ENCODE data around the gene PRKAR2B. TPM values are rescaled to one million over a fixed set of nuclear protein-coding genes. Genes with fewer than 3 reads are reported as not detected.

The PRKAR2B gene
- total and polyA plus RNA-seq, 10 donors, result 8.3 to 74.4 (median 38.9) TPM

DNA sequence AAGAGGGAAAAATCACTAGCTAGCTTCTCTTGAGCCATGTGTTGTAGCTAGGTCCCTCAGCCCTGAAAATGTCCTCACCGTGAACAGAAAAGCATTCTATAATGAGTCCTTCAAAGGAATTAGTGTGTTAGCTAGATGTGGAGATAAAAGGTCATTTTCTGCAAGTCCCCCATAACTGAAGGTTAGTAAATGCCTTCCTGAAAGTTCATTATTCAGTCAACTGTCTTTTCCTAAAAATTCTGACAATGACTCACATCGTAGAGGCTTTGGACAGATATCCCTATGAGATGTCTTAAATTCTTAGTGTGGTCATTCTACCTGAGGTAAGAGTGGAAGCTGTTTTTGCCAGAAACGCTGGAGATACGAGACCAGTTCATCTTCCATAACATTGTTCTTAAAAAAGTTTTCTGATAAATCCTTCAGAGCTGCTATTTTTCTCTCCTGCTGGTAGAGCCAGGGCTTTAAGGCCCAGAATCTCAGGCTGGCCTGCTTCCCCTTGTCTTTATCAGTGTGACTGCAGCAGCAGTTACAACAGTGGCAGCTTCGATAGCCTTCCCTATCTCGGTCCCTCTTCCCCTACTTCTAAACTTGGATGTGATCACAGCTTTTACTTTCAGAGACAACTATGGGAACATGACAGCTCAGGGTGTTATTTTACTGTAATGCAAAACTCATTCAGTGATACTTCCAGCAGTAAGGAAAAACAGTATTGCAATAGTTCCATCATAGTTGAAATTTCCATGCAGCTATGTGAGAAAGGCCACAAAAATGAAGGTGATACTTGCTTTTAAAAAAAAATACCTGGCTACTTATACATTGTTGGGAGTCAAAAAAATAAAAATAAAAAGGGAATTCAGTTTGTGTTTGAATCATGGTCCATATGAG lies 37.3 kb upstream of the PRKAR2B start:
- TF ChIP-seq POLR2AphosphoS5 (IDR thresholded peaks at IDR 0.05), result no peak
- TF ChIP-seq, protein P1, sequence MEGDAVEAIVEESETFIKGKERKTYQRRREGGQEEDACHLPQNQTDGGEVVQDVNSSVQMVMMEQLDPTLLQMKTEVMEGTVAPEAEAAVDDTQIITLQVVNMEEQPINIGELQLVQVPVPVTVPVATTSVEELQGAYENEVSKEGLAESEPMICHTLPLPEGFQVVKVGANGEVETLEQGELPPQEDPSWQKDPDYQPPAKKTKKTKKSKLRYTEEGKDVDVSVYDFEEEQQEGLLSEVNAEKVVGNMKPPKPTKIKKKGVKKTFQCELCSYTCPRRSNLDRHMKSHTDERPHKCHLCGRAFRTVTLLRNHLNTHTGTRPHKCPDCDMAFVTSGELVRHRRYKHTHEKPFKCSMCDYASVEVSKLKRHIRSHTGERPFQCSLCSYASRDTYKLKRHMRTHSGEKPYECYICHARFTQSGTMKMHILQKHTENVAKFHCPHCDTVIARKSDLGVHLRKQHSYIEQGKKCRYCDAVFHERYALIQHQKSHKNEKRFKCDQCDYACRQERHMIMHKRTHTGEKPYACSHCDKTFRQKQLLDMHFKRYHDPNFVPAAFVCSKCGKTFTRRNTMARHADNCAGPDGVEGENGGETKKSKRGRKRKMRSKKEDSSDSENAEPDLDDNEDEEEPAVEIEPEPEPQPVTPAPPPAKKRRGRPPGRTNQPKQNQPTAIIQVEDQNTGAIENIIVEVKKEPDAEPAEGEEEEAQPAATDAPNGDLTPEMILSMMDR (IDR thresholded peaks at IDR 0.05 in 8 of 11, conservative IDR thresholded peaks at IDR 0.05 in 3 of 11), result no peak
- TF ChIP-seq POLR2A (IDR thresholded peaks at IDR 0.05), result no peak
- 58 to 68% (median 59%) methylated on average over 6 of the region's 6 CpGs for WGBS, 5 donors
- intact Hi-C loops (cut with DNase I; ENCODE audit: low total_unique reads), result no loop called here

DNA sequence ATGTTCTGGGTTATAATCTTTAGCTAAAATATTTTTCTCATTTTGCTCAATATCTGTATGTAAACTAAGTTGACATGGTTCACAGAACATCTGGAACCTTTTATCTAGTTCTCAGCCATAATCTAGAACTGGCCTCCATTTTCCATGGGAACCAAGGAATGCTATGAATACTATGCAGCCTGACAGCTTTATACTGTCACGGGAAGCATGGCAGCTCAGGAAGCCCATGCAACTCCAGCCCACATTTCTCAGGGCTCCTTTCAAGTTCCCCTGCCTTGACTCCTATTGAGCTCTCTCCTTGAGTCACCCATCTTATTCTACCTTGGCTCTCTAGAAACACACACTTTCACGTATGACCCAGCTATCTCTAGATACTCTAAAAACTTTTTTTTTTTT lies 36.6 kb upstream of the PRKAR2B start:
- no peaks in the 10 kb centered on the region for H3K9me3 ChIP-seq
- intact Hi-C loops (cut with DNase I; ENCODE audit: low total_unique reads), result no loop called here
- H3K36me3 ChIP-seq, result no peaks in the 10 kb centered on the region
- WGBS, 5 donors, result 42 to 50% (median 46%) methylated on average over 2 of the region's 2 CpGs
- no peak for DNase-seq
- no peaks in the 10 kb centered on the region for H3K4me1 ChIP-seq
- H3K27ac ChIP-seq, result no peak overlapping the region
- H3K27me3 ChIP-seq (replicated peaks in 1 of 7), result no peaks in the 10 kb centered on the region
- TF ChIP-seq, protein P1 (IDR thresholded peaks at IDR 0.05 in 8 of 11, conservative IDR thresholded peaks at IDR 0.05 in 3 of 11), result no peak
- TF ChIP-seq POLR2AphosphoS5 (IDR thresholded peaks at IDR 0.05), result no peak
- TF ChIP-seq POLR2A (IDR thresholded peaks at IDR 0.05), result no peak
- no peak overlapping the region for H3K4me3 ChIP-seq

More for the DNA sequence above, 37.3 kb upstream of the PRKAR2B start:
- Histone ChIP-seq H3K4me1 (no peaks in the 10 kb centered on the region), H3K27ac (no peak overlapping the region), H3K36me3 (no peaks in the 10 kb centered on the region), H3K9me3 (no peaks in the 10 kb centered on the region), H3K4me3 (no peak overlapping the region), H3K27me3 (replicated peaks in 1 of 7) (no peaks in the 10 kb centered on the region)
- DNase-seq, result no peak

DNA sequence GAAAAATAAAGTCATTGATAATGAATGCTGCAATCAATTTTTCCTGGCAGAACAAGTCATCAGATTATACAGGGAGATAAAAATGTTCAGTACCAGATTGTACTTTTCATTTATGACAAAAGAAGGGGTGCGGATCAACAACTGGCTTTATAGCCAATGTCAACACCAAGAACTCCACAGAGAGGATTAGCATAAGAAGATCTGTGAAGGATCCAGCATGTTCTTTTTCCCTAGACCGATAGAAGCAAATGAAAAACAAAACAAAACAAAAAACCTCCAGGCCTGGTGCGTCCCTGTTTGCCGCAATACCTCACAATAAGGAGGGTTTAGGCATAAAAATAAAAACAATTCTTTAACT lies 34.7 kb upstream of the PRKAR2B start:
- no peak overlapping the region for H3K27ac ChIP-seq
- no peak for DNase-seq
- H3K4me1 ChIP-seq, result no peaks in the 10 kb centered on the region
- 90 to 95% (median 94%) methylated on average over 4 of the region's 4 CpGs for WGBS, 5 donors
- no peak overlapping the region for H3K4me3 ChIP-seq
- no peaks in the 10 kb centered on the region for H3K9me3 ChIP-seq
- intact Hi-C loops (cut with DNase I; ENCODE audit: low total_unique reads), result no loop called here
- no peaks in the 10 kb centered on the region for H3K36me3 ChIP-seq
- H3K27me3 ChIP-seq (replicated peaks in 1 of 7), result no peaks in the 10 kb centered on the region
- TF ChIP-seq, protein P1 (IDR thresholded peaks at IDR 0.05 in 8 of 11, conservative IDR thresholded peaks at IDR 0.05 in 3 of 11), result no peak
- TF ChIP-seq POLR2A (IDR thresholded peaks at IDR 0.05), result no peak
- TF ChIP-seq POLR2AphosphoS5 (IDR thresholded peaks at IDR 0.05), result no peak

DNA sequence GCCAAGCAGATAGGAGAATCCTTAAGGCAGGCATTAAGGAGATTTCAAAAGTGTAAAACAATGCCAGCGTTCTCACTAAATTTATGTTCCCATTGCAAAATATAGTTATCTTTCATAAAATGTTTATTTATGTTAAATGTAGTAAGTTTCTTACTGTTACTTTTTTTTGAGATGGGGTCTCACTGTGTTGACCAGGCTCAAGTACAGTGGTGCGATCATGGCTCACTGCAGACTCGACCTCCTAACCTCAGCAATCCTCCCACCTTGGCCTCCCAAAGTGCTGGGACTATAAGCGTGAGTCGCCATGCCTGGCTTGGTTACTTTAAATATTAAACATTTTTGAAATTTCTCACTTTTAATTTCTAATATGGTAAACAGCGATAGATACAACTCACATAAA lies 31.8 kb upstream of the PRKAR2B start:
- no peak overlapping the region for H3K4me3 ChIP-seq
- no peaks in the 10 kb centered on the region for H3K36me3 ChIP-seq
- no peak overlapping the region for H3K27ac ChIP-seq
- WGBS, 5 donors, result 75 to 97% (median 92%) methylated on average over 6 of the region's 6 CpGs
- H3K4me1 ChIP-seq, result no peaks in the 10 kb centered on the region
- TF ChIP-seq, protein P1 (IDR thresholded peaks at IDR 0.05 in 8 of 11, conservative IDR thresholded peaks at IDR 0.05 in 3 of 11), result no peak
- no peak for TF ChIP-seq POLR2AphosphoS5 (IDR thresholded peaks at IDR 0.05)
- TF ChIP-seq POLR2A (IDR thresholded peaks at IDR 0.05), result no peak
- intact Hi-C loops (cut with DNase I; ENCODE audit: low total_unique reads), result no loop called here
- no peak for DNase-seq
- H3K9me3 ChIP-seq, result no peaks in the 10 kb centered on the region
- H3K27me3 ChIP-seq (replicated peaks in 1 of 7), result no peaks in the 10 kb centered on the region

All from spleen (tissue), 11 donors.